DND-41 (cell line): ENCODE measurements around the gene CNTFR.

Experiments used
- EZH2 ChIP-seq: IDR thresholded peaks from 3 replicates; pipeline ENCODE4 v1.6.1; 2012; ENCODE audit warnings: borderline replicate concordance, low read depth, mild to moderate bottlenecking, moderate library complexity, low read length, inconsistent platforms; ENCODE audit not compliant: severe bottlenecking
- TF ChIP-seq, protein P1 (sequence below): IDR thresholded peaks from 2 replicates; pipeline ENCODE4 v1.5.1; 2012; ENCODE audit warnings: borderline replicate concordance, low read length, moderate library complexity, mild to moderate bottlenecking; ENCODE audit not compliant: poor library complexity, severe bottlenecking; ENCODE audit errors: extremely low read depth

DNA sequence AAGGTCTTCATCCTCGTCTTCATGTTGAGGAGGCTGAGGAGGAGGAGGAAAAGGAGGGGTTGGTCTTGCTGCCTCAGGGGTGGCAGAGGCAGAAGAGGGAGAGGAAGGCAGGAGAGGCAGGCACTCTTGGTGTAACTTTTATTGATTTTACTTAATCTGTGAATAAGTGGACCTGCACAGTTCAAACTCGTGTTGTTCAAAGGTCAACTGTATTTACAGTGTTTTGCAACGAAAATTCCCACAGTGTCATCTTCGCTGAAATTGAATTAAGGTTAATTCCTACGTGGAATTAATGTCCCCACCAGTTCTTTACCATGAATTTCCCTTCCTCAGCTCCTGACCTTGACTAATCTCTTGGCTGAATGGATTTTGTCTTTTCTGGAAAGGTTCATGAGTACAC lies 45.5 kb downstream of the CNTFR start:
- no peak for TF ChIP-seq EZH2
- TF ChIP-seq, protein P1, sequence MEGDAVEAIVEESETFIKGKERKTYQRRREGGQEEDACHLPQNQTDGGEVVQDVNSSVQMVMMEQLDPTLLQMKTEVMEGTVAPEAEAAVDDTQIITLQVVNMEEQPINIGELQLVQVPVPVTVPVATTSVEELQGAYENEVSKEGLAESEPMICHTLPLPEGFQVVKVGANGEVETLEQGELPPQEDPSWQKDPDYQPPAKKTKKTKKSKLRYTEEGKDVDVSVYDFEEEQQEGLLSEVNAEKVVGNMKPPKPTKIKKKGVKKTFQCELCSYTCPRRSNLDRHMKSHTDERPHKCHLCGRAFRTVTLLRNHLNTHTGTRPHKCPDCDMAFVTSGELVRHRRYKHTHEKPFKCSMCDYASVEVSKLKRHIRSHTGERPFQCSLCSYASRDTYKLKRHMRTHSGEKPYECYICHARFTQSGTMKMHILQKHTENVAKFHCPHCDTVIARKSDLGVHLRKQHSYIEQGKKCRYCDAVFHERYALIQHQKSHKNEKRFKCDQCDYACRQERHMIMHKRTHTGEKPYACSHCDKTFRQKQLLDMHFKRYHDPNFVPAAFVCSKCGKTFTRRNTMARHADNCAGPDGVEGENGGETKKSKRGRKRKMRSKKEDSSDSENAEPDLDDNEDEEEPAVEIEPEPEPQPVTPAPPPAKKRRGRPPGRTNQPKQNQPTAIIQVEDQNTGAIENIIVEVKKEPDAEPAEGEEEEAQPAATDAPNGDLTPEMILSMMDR, result no peak
